Bronchial epithelial cell (primary cell): Measurements from ENCODE around the gene ATP12A. TPM values are rescaled to one million over a fixed set of nuclear protein-coding genes. Genes with fewer than 3 reads are reported as not detected.
A peak's percentile ranks its signal among the peaks of the same experiment; 100 is the strongest.

ENCODE experiments used
- DNase-seq: peaks from one replicate; pipeline ENCODE4 v3.0.0-alpha.2; 2010; ENCODE audit warnings: low read depth
- FAIRE-seq: peaks from 2 replicates; lab custom pipeline; 2011; peaks lifted over from hg19 to GRCh38; lab: Jason Lieb, UNC
- H3K27me3 ChIP-seq: 2 replicates; pipeline ENCODE4 v1.5.1; 2011; ENCODE audit warnings: low read length; ENCODE audit not compliant: control insufficient read depth, insufficient read depth
- H3K36me3 ChIP-seq: 2 replicates; pipeline ENCODE4 v1.5.1; 2011; ENCODE audit warnings: low read length; ENCODE audit not compliant: control insufficient read depth, insufficient read depth
- H3K4me3 ChIP-seq: 2 replicates; pipeline ENCODE4 v1.5.1; 2011; ENCODE audit warnings: mild to moderate bottlenecking, low read depth, low read length, control low read depth
- total RNA-seq: library from RNA; depleted of rRNA; stranded (reverse); fragments of >200 nt; gene quantifications from 2 replicates; pipeline ENCODE4 v1.2.1, GENCODE V29; 2014
- TF ChIP-seq, protein P1 (sequence below): IDR thresholded peaks from 2 replicates; pipeline ENCODE4 v1.5.1; 2011; ENCODE audit warnings: mild to moderate bottlenecking, moderate library complexity, low read length, control low read depth, inconsistent platforms; ENCODE audit not compliant: insufficient read depth, severe bottlenecking

Gene ATP12A
- total RNA-seq, 1 donor from 2014 or later, result 7.9 TPM

DNA sequence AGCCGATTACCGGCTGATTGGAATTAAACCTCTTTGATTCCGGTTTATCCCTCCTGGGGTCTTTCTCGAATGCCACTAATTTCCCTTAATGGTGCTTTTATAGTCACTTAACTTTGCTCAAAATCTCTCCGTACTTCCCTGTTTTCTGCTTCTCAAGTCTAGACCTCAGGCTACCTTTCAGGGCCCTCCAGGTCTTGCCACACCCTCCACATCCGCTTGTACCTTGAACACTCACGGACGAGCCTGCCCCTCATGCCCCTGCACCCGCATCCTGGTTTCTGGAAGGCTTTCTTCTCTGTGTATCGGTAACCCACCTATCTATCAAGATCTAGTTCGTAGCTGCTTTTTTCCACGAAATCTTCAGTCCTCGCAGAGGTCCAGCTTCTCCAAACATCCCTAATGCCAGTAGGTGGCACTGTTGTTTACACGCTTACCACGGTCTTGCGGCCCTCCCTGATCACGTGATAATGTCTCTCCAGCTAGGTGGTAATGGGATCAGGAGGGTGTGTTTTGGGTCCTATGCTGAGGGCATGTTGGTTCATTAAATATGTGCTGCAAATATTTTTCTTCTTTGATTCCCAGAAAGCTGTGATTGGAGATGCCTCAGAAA lies 13.8 kb downstream of the ATP12A start:
- TF ChIP-seq, protein P1, sequence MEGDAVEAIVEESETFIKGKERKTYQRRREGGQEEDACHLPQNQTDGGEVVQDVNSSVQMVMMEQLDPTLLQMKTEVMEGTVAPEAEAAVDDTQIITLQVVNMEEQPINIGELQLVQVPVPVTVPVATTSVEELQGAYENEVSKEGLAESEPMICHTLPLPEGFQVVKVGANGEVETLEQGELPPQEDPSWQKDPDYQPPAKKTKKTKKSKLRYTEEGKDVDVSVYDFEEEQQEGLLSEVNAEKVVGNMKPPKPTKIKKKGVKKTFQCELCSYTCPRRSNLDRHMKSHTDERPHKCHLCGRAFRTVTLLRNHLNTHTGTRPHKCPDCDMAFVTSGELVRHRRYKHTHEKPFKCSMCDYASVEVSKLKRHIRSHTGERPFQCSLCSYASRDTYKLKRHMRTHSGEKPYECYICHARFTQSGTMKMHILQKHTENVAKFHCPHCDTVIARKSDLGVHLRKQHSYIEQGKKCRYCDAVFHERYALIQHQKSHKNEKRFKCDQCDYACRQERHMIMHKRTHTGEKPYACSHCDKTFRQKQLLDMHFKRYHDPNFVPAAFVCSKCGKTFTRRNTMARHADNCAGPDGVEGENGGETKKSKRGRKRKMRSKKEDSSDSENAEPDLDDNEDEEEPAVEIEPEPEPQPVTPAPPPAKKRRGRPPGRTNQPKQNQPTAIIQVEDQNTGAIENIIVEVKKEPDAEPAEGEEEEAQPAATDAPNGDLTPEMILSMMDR, result peak; percentile 76
- DNase-seq (peak; percentile 71), FAIRE-seq (no peak)
- Histone ChIP-seq H3K27me3 (peaks cover 3% of the 10 kb centered on the region), H3K36me3 (no peaks in the 10 kb centered on the region), H3K4me3 (no peak overlapping the region)

DNA sequence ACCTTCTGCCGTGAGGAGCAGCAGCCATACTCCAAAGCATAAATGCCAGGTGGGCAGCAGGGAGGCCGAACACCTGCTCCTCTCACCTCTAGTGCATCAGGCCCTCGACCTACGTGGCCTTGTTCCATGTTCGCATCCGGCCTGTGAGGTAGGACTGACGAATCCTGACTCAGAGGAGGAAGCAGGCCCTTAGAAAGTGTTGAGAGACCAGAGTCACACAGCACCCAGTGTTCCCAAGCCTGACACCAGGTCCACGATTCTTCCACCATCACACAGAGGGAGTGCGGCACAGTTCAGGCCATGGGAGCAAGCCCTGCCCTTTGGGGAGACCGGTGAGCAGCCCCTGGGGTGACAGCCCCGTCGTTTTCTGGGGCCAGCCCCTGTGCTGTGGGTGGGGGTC lies 14.7 kb downstream of the ATP12A start:
- DNase-seq (peak; percentile 15), FAIRE-seq (no peak)
- TF ChIP-seq, protein P1, result no peak
- Histone ChIP-seq H3K4me3 (no peak overlapping the region), H3K27me3 (peaks cover 3% of the 10 kb centered on the region), H3K36me3 (no peaks in the 10 kb centered on the region)

DNA sequence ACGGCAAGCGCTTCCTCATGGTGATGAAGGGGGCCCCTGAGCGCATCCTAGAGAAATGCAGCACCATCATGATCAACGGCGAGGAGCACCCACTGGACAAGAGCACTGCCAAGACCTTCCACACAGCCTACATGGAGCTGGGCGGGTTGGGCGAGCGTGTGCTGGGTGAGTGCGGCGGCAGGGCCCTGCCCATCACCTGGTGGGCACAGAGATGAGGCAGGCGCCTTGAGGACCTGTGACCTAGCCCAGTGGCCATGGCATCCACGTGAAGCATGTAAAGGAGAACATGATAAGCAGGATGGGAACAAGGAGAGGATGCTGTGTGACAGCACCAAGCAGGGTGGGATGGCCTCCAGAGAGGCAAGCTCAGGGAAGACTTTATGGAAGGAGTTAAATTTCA lies 18.5 kb downstream of the ATP12A start:
- Histone ChIP-seq H3K4me3 (no peak overlapping the region), H3K27me3 (peaks cover 3% of the 10 kb centered on the region), H3K36me3 (no peaks in the 10 kb centered on the region)
- DNase-seq, result no peak
- no peak for FAIRE-seq
- TF ChIP-seq, protein P1, result no peak

DNA sequence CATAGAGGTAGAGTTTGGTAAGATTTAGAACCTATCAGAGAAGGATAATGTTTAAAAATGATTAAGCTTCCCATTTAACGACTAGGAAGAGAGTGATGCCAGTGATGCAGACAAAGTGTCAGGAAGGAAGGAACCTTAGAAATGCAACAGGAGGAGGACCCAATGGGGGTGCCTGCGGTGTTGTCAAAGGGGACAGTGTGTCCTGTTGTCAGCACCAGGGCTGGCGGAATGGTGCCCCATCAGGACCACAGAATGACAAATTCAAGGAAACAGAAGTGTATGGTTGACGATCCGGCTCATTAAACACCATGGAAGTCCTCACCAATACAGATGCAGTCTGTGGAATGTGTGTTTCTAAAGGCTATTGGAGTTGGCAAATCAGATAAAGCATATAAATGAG lies 19.3 kb downstream of the ATP12A start:
- no peaks in the 10 kb centered on the region for H3K36me3 ChIP-seq
- H3K27me3 ChIP-seq, result peaks cover 3% of the 10 kb centered on the region
- no peak overlapping the region for H3K4me3 ChIP-seq
- DNase-seq, result no peak
- FAIRE-seq, result no peak
- TF ChIP-seq, protein P1, result no peak

DNA sequence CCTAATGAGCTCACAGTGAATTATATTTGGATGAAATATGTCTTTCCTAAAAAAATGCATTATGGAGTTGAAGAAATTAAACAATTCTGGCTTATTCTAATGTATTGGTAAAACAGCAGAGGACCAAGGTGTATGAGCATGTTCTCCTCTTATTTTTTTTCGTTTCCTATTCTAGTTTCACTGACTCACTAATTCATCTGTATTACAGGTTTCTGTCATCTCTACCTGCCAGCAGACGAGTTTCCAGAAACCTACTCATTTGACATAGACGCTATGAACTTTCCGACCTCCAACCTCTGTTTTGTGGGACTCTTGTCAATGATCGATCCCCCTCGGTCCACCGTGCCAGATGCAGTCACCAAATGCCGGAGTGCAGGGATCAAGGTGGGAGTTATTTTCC lies 20.3 kb downstream of the ATP12A start:
- Histone ChIP-seq H3K27me3 (peaks cover 3% of the 10 kb centered on the region), H3K36me3 (no peaks in the 10 kb centered on the region), H3K4me3 (no peak overlapping the region)
- FAIRE-seq, result no peak
- TF ChIP-seq, protein P1, result no peak
- DNase-seq, result no peak

DNA sequence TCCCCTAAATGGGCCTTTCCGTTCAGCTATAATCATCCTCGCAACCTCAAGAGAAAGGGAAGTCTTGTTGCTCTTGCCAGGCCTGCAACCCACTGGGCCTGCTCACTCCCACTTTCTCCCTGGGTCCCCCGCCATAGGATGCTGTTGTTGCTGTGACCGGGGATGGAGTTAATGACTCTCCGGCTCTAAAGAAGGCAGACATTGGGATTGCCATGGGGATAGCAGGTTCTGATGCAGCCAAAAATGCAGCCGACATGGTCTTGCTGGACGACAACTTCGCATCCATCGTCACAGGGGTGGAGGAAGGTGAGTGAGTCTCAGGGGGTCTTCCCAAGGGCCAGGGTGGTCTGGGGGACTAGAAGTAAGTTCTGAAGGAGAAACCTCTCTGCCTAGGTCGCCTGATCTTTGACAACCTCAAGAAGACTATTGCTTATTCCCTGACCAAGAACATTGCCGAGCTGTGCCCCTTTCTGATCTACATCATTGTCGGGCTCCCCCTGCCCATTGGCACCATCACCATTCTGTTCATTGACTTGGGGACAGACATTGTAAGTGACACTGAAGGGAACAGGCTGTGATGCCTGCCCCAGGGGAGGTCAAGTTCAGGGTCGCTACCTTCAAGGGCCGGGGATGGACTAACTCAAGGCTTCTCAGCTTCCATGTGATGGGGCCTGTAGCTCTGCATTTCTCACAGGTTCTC lies 26.8 kb downstream of the ATP12A start:
- no peaks in the 10 kb centered on the region for H3K36me3 ChIP-seq
- no peak overlapping the region for H3K4me3 ChIP-seq
- FAIRE-seq (no peak), DNase-seq (no peak)
- TF ChIP-seq, protein P1, result no peak
- no peaks in the 10 kb centered on the region for H3K27me3 ChIP-seq
